HG03460 (cell line): Measurements from ENCODE around the gene ACTN4.

ENCODE experiments used
- ATAC-seq: cut with Tn5 transposase; IDR thresholded peaks from one replicate; pipeline ENCODE4 v1.9.1; 2021; ENCODE audit not compliant: unreplicated experiment

ACTN4 gene

DNA sequence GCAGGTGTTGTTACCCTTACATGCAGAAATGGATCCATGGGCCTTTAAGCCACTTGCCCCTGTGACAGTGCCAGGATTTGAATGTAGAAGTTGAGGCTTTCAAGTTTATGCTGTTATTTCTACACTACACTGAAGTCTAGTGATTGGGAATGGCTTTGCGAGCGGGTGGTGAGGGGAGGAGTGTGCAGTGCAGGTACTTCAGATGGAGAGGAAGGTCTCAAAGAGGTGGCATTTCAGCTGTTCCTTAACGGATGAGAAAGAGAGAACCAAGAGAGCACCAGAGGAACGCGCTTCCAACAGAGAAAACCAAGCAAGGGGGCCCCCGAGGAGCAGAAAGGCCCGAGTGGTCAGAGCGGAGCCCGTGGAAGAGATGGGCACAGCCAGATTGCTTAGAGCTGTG, 13.3 kb downstream of the ACTN4 start:
- ATAC-seq: no peak

DNA sequence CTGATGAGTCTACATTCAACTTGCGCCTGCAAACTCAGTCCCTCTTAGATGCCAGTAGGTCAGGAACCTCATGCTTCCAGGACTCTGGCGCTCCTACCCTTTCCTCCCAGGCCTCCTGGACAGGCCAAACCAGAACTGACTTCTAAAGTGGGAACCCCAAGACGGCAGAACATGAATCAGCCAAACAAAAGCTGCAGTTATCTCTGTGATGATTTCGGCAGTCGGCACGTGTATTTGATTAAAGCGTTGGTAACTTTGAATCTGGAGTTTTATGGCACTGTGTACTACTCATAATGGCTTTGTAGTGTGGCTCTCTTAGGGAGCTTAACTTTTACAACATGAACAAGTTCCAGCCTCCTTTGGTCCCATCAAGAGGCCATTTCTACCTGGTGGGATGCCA, 13.7 kb downstream of the ACTN4 start:
- no peak for ATAC-seq

- no peak for ATAC-seq
Observed at GRCh38 chr19:38661996-38662395, 14.5 kb downstream of the ACTN4 start.

- ATAC-seq: no peak
Observed at GRCh38 chr19:38662537-38663155, 15.2 kb downstream of the ACTN4 start.

DNA sequence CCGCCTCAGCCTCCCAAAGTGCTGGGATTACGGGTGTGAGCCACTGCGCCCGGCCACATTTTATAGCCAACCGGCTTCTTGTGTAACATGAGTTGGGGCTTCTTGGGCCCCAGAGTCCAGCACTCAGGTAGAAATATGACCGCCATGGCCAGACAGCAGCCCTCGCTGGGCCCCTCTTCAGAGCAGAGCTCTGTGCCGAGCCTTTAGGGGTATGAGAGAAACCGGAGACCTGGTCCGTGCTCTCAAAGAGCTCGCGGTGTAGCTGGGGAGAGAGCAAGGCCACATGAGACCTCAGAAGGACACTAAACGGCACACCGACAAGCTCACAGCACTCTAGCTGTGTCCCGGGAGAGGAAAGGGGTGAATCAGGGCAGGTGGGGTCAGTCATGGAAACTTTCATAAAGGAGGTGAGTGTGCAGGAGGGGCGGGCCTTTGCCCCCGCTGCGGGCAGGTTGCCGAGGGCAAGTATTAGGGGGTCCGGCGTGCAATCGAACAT, 15.8 kb downstream of the ACTN4 start:
- no peak for ATAC-seq

- ATAC-seq: no peak
Observed at GRCh38 chr19:38663957-38664502, 16.6 kb downstream of the ACTN4 start.

- ATAC-seq: no peak
Observed at GRCh38 chr19:38664503-38665211, 17.2 kb downstream of the ACTN4 start.

GRCh38 chr19:38665219-38665931, 17.9 kb downstream of the ACTN4 start:
- ATAC-seq: no peak

GRCh38 chr19:38665950-38666662, 18.7 kb downstream of the ACTN4 start:
- no peak for ATAC-seq

- no peak for ATAC-seq
Observed at GRCh38 chr19:38666663-38667511, 19.4 kb downstream of the ACTN4 start.

DNA sequence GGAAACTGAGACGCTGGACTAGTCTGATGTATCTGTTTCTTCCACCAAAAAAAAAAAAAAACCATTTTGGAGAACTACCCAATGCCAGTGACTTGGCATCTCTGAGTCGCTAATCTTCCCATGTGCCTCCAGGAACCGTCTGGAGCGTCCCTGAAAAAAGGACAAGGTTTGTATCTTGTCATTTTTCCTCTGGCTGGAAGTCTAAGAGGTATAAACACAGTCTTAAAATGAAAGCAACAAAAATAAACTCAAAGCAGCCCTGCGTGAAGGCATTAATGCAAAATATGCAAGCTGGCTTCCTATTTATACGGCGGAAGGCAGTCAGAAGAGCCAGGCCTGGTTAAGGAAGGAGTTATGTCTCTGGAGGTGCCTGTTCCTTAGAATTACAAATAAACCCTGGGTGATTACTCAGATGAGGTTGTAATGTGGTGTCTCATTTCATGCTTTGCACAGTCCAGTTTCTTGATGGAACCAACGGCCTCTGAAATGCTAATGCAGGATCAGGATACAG, 20.3 kb downstream of the ACTN4 start:
- ATAC-seq: no peak

GRCh38 chr19:38669552-38669951, 22.1 kb downstream of the ACTN4 start:
- no peak for ATAC-seq

DNA sequence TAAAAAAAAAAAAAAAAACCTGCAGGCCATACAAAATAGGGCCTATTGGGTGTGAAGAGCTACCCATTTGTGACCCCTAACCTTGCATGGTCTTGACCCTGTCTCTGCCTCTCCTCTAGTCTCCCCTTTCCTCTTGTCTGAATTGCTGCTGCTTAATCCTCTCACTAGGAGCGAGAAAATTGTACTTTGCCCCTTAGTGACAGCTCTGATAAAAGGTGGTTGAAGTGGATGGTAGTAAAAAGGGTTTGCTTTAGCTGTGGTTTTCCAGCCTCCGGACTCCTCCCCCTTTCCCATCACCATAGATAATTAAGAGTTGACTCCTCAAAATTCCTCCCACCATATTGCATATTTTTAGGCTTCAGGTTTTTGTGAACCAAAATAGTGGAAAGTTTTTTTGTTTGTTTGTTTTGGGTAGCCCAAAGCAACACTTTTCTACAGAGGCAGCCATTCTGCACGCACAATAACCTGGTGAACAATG, 23.5 kb downstream of the ACTN4 start:
- ATAC-seq: no peak

- no peak for ATAC-seq
Observed at GRCh38 chr19:38671654-38672053, 24.2 kb downstream of the ACTN4 start.

GRCh38 chr19:38673030-38673429, 25.6 kb downstream of the ACTN4 start:
- no peak for ATAC-seq

- ATAC-seq: no peak
Observed at GRCh38 chr19:38674388-38675171, 27.1 kb downstream of the ACTN4 start.

DNA sequence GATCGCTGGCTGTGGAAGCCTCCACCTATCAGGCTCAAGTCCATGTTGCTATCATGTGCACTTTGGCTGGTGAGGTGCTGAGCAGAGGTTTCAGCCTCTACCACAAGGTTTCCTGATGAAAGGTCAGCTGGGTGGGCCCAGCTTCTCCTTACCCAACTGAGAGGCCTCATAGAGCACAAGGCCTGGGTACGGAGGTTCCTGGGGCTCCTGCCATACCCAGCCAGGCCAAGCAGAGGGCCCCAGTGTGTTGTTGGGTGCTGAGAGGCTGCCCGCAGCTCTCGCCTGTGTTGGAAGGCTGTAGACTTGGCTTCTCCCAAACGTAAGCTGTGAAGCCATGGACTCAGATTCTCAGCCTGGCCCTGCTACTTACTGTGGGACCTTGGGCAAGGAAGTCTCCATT, 28.2 kb downstream of the ACTN4 start:
- no peak for ATAC-seq

- ATAC-seq: no peak
Observed at GRCh38 chr19:38676023-38676877, 28.8 kb downstream of the ACTN4 start.
